NCI-H2196 treated with DMSO at 0.1 percent for 48 hours (cell line): ENCODE results near the gene DISP1.

Experiments
- DNase-seq: peaks from one replicate; lab custom pipeline; 2025; ENCODE audit not compliant: unreplicated experiment; lab: John Stamatoyannopoulos, UW

Gene DISP1, protein sequence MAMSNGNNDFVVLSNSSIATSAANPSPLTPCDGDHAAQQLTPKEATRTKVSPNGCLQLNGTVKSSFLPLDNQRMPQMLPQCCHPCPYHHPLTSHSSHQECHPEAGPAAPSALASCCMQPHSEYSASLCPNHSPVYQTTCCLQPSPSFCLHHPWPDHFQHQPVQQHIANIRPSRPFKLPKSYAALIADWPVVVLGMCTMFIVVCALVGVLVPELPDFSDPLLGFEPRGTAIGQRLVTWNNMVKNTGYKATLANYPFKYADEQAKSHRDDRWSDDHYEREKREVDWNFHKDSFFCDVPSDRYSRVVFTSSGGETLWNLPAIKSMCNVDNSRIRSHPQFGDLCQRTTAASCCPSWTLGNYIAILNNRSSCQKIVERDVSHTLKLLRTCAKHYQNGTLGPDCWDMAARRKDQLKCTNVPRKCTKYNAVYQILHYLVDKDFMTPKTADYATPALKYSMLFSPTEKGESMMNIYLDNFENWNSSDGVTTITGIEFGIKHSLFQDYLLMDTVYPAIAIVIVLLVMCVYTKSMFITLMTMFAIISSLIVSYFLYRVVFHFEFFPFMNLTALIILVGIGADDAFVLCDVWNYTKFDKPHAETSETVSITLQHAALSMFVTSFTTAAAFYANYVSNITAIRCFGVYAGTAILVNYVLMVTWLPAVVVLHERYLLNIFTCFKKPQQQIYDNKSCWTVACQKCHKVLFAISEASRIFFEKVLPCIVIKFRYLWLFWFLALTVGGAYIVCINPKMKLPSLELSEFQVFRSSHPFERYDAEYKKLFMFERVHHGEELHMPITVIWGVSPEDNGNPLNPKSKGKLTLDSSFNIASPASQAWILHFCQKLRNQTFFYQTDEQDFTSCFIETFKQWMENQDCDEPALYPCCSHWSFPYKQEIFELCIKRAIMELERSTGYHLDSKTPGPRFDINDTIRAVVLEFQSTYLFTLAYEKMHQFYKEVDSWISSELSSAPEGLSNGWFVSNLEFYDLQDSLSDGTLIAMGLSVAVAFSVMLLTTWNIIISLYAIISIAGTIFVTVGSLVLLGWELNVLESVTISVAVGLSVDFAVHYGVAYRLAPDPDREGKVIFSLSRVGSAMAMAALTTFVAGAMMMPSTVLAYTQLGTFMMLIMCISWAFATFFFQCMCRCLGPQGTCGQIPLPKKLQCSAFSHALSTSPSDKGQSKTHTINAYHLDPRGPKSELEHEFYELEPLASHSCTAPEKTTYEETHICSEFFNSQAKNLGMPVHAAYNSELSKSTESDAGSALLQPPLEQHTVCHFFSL (N-terminal part only)

DNA sequence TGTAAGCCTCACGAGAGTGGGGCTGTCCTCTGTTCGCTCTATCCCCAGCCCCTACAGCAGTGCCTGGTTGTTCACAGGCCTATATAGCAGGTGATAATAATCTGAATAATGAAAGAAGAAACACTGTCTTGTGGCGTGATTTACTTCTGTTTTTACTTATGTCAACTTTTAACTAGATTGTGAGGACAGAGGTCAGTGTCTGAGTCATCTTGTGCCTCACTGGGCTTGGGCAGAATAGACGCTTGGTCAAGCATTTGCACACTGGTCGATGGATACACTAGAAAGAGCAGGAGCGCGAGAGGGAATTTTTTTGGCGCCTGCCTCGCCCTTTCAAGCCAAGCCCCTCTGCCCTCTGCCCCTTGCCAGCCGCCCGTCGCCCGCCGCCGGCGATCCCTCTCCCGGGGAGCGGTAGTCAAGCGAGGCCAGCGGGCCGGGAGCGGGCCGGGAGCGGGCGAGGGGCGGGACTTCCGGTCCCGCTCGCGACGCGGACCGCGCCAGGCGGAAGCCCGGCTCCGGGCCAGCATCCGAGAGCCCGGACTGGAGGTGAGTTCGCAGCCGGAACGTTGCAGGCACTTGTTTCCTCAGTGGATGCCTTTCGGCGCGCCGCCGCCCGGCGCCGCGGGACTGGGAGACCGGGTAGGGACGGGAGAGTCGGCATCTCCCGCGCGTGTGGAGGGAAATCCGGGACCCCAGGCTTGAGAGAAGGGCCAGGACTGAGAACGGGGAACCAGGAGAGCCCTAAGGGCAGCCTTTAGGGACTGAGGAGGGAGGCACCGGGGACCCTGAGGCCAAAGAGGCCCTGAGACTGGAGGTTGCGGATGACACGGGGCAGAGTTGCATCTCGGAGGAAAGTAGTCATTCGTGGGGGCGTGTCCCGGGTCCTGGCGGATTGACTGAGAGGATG lies at the start of gene DISP1:
Gene DISP1, plus strand, starts transcription at position 504 of the 904 bp plus-strand sequence. CDS start 127,785 bp downstream, outside the sequence.
- peak; percentile 49 for DNase-seq

DNA sequence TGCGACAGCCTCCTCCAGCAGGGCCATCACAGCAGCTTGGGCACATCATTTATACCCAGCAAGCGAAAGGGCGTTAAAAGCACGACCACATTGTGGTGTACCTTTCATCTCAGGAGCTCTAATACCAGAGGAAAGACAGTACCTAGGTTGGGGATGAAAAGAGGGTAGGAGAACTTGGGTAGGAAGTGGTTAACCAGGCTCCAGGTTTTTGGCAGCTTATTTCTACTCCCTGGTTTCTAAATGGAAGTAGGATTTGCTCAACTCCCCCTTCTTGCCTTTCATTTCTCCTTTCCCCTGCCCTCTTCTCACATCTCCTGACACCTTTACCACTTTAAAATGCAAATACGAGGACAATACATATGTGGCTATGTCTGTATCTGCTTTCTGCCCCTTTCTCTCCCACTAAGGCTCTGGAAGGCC lies 47.7 kb upstream of the DISP1 start:
- DNase-seq: no peak

DNA sequence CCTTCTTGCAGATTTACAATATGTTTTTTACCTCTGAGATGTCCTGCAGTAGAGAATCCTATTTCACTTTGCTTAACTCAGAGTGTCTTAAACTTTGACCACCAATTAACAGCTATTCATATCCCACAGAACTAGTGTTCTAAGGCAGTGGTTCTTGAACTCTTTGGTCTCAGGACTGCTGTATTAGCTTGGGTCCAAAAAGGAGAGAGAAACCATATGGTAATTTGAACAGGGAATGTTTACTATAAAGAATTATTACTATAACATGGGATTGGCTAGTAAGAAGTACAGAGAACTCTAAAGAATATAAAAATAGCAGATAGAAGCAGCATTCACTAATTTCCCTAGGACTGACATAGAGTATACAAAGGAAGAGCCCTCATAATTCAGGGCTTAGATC lies 46.2 kb upstream of the DISP1 start:
- DNase-seq: no peak

DNA sequence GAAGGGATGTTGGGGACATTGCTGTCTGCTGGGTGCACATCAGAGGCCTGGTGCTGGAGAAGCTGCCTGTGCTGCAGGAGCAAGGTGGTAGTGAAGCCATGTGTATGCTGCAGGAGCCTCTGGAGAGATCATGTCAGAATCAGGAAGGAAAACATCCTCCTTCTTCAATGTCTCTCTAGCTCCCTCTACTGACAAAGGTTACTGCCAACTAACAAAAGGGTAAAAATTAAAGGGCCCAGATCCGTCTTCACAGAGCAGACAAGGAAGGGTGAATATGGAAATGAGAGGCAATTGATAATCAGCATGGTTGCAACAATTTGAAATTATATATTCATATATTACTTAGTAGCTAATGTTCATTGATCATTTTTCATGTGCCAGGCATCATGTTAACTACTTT lies 45.7 kb upstream of the DISP1 start:
- no peak for DNase-seq

DNA sequence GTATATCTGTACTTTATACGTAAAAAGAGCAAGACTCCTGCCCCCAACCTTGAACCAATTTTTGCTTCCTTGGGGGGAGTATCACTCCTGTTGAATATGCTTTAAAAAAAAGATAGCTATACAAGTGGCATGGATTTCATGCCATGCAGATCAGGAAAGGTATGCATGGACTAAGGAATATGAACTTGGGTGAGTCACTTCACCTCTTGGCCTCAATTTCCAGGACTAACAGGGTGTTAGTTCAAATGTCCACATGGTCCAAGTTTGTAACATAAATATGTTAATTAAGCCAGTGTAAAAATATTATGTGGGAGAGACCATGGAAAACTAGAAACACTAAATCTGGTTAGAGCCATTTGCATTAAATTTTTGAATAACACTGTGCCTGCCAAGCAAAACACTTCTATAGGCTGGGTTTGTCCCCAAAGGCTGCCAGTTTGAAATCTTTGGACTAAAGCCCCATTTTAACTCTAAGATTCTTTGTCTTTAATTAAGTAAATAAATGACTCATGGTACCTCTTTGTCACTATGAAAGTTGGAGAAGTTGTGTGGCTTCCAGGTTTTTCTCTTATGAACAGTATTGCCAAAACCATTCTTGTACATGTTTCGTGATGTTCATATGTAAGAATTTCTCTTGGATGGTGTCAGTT lies 44.7 kb upstream of the DISP1 start:
- DNase-seq: no peak

DNA sequence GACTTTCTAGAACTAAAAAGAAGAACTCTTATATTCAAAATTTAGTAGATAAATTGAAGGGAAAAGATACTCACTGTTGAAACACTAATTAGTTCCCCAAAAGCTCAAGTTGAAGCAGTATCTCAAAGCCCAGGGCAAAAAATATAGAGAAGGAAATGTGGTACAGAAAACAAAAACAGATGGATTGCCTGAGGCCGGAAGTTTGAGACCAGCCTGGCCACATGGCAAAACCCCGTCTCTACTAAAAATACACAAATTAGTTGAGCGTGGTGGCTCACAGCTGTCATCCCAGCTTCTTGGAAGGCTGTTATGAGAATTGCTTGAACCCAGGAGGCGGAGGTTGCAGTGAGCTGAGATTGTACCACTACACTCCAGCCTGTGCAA lies 41.9 kb upstream of the DISP1 start:
- DNase-seq: no peak

DNA sequence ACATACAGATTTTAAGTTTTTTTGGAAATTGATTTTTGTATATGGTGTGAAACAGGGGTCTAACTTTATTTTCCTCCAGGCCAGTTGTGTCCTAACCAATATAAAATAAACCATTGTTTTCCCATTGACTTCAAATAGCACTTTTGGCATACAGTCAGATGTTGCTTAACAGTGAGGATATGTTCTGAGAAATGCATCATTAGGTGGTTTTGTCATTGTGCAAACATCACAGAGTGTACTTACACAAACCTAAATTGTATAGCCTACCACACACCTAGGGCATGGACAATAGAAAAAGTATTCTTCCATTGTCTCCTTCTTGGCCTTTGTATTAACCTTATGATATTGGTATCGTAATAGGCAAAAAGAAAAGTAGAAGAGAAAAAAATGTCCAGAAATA lies 37.4 kb upstream of the DISP1 start:
- DNase-seq: no peak

DNA sequence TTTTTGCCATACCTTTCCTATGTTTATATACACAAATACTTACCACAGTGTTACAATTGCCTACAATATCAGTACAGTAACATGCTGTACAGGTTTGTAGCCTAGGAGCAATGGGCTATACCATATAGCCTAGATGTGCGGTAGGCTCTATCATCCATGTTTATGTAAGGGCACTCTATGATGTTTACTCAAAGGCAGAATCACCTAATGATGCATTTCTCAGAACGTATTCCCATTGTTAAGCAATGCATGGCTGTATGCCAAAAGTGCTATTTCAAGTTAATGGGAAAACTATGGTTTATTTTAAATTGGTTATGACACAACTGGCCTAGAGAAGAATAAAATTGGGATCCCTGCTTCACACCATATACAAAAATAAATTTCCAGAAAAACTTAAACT lies 36.9 kb upstream of the DISP1 start:
- no peak for DNase-seq

DNA sequence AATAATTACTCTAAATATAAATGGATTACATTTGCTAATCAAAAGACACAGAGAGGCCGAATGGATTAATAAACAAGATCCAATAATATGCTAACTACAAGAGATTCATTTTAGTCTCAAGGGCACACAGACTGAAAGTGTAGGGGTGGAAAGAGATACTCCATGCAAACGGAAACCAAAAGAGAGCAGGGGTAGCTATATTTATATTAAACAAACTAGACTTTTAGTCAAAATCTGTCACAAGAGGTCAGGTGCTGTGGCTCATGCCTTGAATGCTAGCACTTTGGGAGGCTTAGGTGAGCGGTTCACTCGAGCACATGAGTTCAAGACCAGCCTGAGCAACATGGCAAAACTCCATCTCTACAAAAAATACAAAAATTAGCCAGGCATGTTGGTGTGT lies 33.6 kb upstream of the DISP1 start:
- DNase-seq: no peak

DNA sequence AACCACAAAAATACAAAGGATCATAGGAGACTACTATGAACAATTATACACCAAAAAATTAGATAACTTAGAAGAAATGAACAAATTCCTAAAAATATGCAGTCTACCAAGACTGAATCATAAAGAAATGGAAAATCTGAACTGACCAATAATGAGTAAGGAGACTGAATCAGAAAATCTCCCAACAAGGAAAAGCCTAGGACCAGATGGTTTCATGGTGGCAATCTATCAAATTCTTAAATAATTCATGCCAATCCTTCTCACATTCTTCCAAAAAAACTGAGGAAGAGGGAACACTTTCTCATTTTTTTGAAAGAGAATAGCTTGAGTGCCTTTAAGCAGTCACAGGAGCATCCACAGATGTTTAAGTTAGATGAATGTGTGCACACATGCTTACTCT lies 31.8 kb upstream of the DISP1 start:
- no peak for DNase-seq

DNA sequence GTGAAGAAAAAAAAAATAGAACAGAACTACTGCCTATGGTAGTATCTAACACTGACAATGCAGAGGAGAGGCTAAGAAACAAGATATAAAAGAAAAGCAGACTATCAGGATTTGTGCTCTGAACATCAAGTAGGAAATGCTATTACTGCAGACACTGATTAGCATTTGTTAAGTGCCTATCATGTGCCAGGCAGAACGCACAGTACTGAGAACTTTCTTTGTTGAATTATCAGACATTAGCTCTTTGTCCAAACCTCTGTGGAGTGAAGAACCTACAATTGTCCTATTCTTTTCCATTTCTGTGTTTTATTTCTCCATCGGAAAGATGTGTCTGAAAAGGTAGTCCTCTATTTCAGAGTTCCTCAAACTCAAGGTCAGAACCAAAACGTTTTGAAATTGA lies 30.5 kb upstream of the DISP1 start:
- DNase-seq: no peak

DNA sequence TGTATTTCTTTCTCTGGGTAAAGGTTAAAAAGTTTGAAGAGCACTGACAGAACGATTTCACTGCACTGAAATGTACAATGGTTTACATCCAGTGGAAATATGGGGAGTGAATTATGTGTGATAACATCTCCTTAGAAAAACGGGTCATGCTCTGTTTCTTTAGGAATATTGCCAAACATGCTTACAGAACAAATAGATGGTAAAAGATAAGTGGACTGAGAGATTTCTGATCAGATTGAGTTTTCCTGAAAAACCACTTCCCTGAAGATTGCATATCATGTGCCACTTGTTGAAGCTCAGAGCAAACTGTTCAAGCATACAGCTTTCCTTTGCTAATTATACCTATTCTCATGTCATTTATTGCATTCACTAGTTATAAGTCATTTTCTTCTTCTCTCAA lies 29.9 kb upstream of the DISP1 start:
- no peak for DNase-seq

DNA sequence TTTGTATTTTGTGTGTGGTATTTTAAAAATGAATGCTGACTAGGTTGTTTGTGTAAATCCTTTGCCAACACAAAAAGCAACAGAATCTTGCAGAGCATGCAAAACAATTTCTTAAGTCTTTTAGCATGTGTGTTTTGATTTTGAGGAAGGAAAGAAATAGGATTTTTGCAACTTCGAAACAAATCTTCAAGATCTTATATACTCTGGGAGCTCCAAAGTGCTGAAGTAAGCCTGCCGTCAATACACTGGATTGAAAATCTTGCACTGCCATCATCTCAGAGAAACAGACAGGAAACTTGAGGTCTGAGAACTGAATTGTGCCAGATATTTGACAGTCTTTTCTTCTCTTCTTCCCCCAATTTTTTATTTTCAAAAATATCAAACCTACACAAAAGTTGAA lies 29.3 kb upstream of the DISP1 start:
- no peak for DNase-seq

DNA sequence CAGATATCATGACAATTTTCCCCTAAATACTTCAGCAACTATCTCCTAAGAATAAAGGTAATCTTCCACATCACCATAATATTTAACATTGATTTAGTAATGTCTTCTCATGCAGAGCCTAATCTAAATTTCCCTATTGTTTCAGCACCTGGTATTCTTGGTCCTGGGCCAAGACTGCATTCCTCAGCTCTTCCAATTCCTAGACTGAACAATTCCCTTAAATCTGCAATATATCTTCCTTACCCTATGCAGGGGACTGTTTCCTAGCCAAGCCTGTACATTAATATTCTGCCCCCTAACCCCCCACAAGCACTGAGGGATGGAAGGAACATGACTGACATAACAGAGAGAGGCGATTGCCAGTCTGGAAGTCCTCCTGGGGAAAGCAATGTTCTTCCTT lies 28.7 kb upstream of the DISP1 start:
- no peak for DNase-seq

DNA sequence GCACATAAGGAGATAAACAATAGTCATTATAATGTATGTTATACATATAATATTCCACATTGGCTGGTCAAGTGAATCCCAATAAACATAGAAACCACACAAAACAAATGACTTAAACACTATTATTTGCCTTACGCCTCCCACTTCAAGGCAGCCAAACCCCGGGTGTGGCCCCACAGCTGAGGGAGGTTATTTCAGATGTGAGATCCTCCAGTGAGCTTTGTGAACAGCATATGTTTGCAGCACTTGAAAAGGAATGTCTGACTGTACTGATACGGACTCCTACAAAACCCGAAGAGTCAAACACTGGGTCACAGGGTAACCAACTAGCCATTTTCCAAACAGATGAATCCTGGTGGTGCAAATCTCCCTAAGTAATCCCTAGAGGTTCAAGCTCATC lies 27.1 kb upstream of the DISP1 start:
- no peak for DNase-seq

DNA sequence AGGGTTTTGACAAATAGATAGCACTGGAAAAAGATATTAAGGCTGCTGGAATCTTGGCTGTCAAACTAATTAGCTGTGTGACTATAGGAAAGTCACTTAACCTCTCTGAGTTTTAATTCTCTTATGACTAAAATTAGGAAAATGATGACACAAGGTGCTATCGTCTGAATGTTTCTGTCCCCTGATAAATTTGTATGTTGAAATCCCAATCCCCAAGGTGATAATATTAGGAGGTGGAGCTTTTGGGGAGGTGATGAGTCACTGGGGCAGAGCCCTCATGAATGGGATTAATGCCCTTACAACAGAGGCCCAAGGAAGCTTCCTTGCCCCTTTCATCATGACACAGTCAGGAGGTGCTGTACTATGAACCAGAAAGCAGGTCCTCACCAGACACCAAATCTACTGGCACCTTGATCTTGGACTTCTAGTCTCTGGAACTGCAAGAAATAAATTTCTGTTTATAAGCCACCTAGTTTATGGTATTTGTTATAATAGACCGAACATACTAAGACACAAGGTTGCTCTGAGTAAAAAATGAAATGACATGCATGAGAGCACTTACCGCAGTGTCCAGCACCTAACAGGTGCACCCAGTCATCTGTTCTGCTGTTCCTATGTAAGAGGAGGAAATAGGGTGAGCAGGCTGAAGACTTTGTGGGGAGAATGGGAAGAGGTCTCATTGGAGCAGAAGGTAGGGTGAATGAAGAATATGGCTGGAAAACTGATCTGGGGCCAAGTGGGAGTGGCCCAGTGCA lies 26.3 kb upstream of the DISP1 start:
- DNase-seq: no peak

DNA sequence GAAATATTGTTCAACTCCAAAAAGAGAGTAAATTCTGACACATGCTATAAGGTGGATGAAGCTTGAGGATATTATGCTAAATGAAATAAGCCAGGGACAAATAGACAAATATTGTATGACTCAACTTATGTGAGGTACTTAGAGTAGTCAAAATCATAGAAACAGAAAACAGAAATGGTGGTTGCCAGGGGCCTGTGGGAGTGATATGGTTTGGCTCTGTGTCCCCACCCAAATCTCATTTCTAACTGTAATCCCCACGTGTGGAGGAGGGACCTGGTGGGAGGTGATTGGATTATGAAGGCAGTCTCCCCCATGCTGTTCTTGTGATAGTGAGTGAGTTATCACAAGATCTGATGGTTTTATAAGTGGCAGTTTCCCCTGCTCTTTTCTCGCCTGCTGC lies 24.7 kb upstream of the DISP1 start:
- no peak for DNase-seq

DNA sequence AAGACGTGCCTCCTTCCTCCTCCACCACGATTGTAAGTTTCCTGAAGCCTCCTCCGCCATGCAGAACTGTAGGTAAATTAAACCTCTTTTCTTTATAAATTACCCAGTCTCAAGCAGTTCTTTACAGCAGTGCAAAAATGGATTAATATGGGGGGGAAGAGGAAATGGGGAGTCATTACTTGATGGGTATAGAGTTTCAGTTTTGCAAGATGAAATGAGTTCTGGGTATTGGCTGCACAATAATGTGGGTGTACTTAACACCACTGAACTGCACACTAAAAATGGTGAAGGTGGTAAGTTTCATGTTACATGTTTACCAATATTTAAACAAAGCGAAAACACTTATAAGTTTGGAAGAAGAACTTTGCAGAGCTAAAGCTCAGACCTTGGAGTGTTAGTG lies 24.3 kb upstream of the DISP1 start:
- DNase-seq: no peak

DNA sequence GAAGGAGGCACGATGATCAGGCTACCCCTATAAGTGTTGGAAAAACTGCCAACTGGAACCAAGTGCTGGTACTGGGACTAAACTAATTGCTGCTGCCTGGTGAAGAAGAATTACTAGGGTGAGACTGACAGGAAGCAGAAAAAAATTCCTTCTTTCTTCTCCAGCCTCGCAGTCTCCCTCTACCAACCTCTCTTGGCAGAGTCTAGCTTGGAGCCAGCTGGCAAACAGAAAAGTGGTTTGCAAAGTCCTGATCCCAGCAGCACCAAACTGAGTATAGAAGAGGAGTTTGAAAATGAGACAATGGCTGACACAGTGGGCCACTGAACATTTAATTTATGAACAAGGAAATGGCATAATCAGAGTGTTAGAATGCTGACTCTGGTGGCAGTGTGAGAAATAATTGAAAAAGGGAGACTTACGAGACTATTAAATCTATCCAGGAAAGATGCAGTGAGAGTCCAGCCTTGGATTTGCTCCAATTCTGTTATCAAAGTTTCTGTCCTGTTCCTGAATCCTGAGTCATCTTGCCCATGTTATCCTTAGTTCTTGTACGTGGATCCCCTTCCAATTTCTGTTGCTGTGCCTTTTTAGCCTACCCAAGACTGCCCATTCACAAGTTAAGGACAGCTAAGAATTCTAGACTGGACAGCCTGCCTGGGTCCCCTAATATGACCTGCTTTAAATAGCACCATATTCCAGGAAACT lies 23.7 kb upstream of the DISP1 start:
- no peak for DNase-seq
